GM19328 (cell line): ENCODE measurements around the gene TRIM45.
"Not testable (repeated sequence)": the region's sequence is repeated elsewhere in the genome, so short reads cannot be mapped to it uniquely, and the experiment has no call there.

ENCODE experiments used
- ATAC-seq: cut with Tn5 transposase; IDR thresholded peaks from one replicate; pipeline ENCODE4 v1.9.1; 2021; ENCODE audit warnings: mild to moderate bottlenecking, moderate library complexity; ENCODE audit not compliant: unreplicated experiment

TRIM45 gene

DNA sequence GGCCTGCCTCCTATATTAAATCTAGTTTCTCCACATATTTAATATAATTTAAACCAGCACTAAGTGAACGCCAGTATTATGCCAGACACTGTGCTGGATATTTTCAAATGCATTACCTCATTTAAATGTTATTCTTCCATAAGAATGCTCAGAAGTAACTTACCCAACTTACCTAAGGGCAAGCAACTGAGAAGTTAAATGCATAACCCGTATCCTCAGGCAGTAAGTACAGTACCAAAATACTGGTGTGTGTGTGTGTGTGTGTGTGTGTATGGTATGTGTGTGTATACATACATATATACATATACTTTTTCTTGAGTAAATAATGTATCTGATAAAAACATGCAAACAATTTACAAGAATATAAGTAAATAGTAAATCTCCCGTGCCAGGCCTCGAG lies 9.0 kb upstream of the TRIM45 start:
- no peak for ATAC-seq

DNA sequence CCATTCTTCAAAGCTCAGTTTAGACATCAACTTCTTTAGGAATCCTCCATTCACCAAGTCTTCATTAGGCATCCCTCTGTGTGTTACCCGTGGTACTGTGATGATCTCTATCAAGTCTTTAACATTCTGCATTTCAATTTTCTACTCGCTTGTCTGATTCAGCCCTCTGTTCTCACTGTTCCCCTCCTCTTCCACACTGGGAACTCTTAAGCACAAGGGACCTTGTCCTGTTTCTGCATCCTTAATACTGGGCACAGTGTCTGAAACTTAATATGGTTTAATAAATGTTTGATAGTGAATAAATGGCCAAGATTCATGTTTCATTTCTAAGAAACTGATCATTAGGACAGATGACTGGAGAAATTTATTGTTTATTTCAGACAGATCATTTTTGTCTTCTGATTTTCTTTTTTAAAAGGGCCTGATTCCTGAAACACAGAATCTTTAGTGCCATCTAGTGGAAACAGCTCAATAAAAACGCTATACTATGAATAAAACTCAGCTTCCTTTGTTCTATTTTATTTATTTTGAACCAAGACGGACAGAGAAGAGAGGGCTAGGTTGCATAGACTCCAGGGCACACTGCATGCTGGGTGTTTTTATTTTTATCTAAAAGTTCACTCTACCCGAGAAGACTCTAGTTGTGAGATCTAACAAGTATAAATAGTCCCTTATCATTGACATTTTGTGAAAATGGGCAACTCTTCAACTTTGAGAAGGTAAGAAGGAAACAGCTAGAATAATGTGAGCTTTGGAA lies 7.0 kb upstream of the TRIM45 start:
- ATAC-seq = no peak

DNA sequence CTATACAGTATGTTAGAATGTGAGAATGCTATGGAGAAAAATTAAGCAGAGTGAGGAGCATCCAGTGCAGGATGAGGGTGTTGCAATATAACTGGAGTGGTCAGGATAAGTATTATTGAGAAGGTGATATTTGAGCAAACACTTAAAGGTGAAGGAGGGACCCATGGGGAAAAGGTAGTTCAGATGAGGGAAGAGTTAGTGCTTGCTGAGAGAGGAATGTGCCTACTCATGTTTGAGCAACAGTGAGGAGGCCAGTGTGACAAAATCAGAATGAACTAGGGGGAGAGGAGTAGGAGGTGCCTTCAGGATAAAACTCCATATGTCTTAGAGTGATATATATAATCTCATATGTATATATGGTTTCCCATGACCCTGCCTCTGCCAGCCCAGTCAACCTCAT lies 6.2 kb upstream of the TRIM45 start:
- no peak for ATAC-seq

DNA sequence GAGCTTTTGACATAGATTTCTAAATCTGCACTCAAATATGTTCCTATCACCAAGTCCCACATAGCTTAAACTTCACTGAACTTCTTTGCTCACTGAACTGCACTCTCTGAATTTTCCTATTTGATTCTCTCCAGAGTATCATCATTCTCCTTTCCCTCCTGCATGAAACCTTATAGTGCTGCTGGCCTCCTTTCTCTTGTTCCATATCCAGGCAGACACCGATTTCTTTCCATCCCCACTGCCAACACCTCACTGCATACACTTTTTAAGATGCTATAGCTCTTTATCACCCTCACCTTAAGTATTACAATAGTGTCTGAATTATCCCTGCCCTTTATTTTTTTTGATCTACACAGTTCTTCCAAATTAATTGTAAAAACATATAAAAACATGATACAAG lies 3.1 kb upstream of the TRIM45 start:
- no peak for ATAC-seq

DNA sequence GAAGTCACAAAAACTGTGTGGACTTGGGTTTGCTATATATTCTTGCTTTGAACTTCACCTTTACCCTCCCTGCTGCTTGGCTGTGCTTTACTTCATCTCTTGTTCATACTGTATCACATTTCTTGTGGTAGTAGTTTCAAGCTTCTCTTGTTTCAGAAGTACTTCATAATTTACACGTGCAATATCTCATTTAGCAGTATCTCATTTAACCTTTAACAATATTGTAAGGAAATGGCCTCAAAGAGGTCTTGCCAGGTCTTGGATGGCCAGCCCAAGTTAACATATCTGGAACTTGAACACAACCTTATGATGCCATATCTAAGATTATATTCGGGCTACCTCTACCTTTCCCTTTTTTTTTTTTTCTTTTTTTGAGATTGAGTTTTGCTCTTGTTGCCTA lies 1.7 kb upstream of the TRIM45 start:
- ATAC-seq = no peak

DNA sequence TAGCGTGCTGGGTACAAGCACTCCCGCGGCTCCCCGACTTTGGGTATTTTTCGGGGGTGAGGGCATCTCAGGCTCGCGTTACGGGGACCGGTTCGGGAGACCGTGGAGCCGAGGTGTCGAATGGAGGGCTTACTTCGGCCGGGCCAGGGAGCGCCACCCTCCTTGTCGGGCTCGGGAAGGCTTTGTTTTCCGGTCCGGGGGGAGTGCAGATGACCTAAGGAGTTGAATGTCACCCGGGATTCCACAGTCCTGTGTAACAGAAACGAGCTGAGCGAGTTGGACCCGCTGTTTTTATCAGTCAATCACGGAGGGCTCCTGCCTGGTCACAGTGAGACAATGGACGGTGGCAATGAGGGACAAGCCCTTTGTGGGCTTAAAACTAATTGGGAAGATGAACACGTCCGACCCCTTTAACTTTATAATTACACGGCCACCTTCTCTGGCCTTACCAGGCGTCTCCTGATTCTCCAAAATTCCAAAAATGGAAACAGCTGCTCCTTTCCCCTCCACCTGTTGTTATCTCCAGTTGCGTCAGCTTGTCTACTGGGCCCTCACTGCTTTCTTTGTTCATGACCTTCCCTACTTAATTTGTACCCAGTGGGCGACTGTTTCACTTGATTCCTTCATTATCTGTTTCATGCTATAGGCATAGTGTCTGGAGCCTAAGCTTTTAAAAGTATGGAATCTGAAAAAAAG lies 929 bp upstream of the TRIM45 start:
- no peak for ATAC-seq

DNA sequence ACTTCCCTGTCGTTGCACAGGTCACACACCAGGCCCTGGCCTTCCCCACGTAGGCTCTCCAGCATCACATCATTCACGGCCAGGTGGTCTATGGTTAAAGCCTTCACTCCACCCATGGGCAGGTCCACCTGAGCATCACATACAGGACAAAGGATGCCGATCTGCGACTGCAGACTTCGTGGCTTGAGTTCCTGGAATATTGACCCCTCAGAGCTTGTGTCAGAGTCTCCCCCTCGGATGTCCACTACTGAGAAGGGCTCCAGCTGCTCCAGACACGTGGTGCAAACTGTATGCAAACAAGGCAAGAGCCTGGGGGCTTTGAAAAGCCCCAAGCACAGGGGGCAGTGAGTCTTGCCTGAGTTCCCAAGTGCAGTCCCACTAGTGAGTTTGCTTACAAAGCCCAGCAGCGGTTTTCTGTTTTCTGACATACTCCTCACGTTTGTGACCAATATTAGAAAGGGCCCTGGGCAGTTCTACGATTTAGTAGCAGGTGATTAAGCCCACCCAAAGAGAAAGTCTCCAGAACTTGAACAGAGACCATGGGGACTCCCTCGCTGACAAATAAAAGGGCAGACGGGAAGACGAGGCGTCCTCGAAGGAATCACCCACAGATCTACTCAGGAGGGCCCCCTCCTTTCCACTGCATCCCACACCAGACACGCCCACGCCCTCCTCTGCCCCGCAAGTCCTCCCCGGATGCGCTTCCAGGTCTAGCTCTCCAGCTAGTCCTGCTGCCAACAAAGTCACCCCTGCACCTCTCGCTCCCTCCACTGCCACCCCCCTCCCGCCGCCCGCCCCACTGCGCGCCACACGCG lies 568 bp downstream of the TRIM45 start:
- no peak for ATAC-seq

DNA sequence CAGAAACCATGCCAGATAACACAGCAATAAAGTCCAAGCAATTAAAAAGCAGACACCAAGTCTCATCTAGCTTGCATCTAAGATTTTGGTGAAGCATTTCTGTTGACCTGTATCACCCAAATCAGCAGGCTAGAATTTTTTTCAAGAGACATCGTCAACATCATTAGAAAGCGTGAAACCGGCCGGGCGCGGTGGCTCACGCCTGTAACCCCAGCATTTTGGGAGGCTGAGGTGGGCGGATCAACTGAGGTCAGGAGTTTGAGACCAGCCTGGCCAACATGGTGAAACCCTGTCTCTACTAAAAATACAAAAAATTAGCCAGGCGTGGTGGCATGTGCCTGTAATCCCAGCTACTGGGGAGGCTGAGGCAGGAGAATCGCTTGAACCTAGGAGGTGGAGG lies 2.4 kb downstream of the TRIM45 start:
- not testable (repeated sequence) for ATAC-seq

DNA sequence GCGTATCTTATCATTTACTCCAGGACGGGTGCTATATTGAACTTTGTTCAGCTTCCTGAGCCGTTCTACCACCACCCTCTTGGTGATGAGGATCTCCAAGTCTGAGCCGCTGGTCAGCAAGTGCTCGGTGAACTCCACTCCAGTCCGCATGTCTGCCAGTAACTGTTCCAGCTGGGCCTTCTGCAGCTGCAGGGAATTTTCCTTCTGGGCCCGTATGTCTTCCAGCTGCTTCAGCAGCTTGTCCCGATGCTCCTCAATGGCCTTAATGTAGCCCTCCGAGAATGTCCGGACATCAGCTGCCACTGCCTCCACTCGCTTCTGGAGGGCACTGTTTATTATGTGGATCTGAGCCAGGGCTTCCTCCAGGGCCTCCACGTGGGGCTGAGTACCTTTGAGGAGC lies 3.4 kb downstream of the TRIM45 start:
- no peak for ATAC-seq

DNA sequence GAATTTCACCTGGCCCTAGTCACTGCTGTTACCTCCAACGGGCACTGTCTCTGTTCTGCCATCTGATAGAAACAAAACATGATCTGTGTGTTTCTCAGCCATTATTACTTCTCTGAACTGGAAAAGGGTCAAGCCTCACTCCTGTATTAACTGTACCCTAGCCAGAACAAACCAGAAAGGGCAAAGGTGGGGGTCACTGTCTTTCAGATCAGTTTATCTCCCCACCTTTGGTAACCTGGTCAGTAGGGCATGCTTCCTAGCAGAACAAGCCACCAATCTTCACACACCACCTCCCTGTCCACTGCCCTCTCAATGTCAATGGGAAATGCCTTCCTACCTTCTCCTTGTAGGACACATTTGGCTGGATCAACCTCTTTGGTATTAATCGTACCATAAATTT lies 3.9 kb downstream of the TRIM45 start:
- ATAC-seq = no peak

DNA sequence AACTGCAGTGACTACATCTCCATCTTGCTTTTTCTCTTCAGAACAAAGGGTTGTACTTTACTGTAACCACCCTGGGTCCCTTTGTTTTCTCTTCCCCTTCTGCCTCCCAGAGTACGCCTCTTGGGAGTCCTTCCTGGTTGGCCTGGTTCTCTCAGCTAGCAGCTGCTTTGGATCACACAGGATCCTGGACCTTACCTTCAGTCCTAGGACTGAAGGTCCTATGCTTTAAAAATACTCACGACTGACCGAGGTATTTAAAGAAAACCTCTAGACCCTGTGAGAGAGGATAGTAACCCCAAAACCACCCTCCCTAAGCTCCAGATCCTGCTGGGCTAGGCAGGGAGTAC lies 4.8 kb downstream of the TRIM45 start:
- no peak for ATAC-seq

DNA sequence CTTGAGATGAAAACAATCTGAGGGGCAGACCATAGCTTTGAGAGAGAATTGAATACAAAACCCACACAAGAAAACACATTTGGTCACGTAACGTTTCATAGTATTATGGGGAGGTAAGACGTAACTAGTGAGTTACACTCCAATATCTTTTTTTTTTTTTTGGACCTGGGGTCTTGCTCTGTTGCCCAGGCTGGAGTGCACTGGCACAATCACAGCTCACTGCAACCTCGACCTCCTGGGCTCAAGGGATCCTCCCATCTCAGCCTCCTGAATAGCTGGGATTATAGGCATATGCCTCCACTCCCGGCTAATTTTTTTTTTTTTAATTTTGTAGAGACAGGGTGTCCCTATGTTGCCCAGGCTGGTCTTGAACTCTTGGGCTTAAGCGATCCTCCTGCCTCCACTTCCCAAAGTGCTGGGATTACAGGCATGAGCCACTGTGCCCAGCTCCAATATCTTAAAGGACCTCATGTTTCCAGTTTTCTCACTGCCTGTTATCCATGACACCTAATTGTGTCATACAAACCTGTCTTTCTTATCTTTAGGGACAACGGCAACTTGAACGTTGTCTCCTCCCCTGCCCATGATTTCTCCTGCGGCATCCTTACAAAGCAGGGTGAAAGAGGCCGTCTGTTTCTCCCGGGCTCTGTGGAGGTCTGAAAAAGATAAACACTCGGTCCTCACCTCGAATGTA lies 5.3 kb downstream of the TRIM45 start:
- no peak for ATAC-seq

DNA sequence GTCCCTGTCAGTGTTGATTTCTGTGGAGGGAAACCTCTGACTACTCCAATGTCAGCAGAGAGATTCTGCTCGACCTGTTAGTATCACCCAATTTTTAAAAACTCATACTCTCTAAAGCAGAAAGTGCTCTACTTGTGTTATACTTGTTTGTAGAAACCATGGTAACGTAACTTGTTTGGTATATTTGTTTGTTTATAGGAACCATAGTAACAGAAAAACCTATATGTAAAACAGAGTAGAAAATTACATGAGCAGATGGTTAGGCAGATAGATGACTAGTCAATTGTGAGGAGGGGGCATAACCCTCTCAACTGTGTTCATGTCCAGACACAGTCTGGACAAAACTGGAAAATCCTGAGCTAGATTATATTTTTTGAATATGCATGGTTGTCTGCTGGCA lies 6.7 kb downstream of the TRIM45 start:
- no peak for ATAC-seq

DNA sequence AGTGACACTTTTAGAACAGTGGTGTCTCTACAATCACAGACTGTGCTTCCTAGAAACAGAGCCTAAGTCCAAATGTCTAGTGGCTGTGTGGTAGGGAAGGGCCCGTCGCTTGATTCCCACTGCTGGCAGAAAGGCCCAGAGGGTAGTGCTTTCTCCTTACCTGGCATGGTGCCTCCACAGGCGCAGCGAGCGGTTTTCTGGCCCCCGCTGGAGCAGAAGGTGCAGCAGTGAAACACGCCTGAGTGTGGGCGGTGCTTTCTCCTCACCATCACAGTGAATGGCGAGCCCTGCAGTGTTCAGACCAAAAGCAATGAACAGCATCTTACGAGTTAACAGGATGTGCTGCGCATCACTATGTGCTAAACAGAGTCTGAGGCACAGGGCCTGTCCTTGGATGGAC lies 8.3 kb downstream of the TRIM45 start:
- no peak for ATAC-seq

DNA sequence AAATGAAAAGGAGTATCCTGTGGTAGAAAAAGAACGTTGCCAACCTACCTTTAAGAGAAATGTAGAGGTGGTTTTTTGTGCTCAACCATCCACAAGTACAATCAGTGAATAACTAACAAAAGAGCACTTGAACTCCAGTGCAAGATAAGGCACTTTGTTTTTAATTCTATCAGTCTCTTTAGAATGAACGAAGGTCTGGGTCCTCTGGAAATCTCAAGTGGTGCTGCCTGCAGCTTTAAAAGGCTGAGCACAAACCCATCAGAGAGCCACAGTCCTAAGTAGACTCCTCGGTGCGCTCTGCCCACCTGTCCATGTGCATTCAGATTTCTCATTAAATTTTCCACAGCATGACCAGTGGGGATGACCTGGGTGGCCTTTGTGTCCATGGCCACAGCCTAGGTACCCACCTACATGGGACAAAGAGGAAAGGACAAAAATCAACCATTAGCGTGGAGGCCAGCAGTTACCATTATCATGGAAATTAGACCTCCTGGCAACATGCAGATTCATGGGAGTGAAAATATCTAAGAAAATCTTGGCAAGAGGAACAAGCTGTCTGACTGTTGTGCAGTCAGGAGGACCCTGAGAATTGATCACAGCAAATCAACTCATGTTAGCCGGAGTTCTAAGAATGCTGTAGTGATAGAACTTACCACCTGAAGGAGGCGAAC lies 9.4 kb downstream of the TRIM45 start:
- no peak for ATAC-seq

DNA sequence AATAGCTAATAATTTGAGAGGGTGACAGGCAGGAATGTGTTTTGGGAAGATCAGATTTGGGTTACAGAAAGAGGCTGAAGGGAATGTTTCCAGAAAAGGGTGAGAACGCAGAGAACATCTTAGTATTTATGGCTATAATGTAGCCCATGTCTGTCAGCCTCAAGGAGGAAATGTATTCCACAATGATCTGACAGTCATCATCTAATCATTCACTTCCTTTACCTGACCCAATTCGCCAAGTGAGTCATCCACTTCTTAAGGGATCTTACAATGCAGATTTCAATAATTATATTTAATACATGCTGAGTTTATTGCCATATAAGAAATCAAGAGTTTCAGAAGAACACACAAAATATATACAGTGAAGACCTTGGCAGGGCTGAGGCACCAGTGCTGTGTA lies 10.8 kb downstream of the TRIM45 start:
- ATAC-seq = no peak

DNA sequence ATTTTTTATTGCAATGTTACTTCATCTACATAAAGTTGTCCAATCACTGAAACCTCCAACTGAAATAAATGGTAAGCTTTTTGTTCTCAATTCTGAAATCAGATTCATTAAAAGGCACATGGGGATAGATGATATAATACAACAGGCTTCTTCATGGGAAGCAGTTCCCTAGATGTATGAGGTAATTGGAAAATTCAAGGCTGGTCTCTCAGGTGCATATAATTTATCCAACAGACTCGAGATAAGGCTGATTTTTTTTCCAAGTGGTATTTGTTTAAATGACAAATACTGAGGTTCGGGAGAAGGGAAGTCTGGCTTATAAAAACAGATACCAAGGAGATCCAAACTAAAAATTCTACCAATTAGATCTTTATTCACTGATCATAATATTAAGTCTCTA lies 14.2 kb downstream of the TRIM45 start:
- ATAC-seq = no peak

DNA sequence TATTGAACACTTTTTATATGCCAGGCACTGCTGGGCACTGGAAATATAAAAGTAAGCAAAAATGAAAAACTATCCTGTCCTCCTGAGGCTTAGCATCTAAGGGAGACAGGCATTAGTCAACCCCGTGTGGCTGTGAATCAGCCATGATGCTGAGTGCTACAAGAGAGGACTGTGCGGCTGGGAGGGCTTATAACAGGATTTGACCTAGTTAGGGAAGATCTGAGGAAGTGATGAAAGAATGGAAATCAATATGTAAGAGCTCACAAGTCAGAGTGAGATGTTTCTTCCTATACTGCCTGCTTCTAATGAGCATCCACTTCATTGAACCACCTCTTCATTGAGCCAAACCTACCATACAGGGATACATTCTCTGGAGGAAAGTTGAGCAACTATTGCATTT lies 15.1 kb downstream of the TRIM45 start:
- no peak for ATAC-seq

DNA sequence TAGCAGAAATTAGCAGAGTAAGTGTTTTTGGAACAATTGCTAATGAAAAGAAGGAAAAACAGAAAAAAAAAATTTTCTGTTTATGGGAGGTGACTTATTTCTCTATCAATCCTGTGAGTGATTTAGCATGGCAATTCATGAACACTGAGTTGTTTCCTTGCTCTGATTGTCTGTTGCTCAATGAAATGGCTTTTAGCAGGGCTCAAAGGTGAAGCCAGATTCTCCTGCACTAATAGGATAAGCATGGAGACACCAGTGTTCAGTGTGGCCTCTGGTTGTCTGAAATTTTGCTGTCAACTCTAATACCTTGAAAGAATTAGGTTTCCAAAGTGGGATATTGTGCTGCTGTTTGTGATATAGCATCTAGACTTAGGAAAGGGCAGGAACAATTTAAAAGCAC lies 15.8 kb downstream of the TRIM45 start:
- no peak for ATAC-seq

DNA sequence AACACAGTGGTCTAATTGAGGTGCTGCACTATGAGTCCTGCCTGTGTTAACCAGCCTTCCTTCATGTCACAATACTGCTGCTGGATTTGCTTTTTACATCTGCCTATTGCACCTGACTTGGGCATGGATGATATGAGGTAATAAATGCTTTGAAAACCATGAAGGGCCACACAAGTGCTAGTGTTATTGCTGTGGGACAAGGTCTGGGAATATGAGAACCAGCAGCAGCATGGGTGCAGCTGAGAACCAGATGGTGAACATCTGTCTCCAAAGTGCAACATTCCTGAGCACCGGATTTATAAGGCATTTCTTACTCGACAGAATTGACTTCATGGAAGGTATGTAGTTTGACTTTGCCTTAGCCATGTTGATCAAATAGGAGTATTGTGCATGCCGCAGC lies 16.6 kb downstream of the TRIM45 start:
- ATAC-seq = no peak

DNA sequence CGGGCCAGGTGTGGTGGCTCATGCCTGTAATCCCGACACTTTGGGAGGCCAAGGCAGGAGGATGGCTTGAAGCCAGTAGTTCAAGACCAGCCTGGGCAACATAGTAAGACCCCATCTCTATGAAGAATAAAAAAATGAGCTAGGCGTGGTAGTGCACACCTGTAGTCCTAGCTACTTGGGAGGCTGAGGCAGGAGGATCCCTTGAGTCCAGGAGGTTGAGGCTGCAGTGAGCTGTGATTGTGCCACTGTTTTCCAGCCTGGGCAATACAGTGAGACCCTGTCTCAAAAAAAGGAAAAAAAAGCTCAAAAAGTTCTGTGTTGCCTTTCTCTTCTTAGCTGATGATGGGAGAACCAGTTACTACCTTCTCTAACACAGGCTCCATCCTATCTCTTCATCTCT lies 19.7 kb downstream of the TRIM45 start:
- ATAC-seq = not testable (repeated sequence)
